ENCODE data around the gene ARHGEF4.

The ARHGEF4 gene

GRCh38 chr2:130918393-130918792, 81.7 kb downstream of the ARHGEF4 start:
- no peak for DNase-seq (ENCODE audit: low read depth)
- H3K4me3 ChIP-seq (ENCODE audit: low read length), result no peak overlapping the region
- no peak for TF ChIP-seq CTCF (conservative IDR thresholded peaks at IDR 0.05; ENCODE audit: low read length)

GRCh38 chr2:130920415-130921163, 83.9 kb downstream of the ARHGEF4 start:
- no peak overlapping the region for H3K4me3 ChIP-seq (ENCODE audit: low read length)
- DNase-seq (ENCODE audit: low read depth), result peak; percentile 56
- peak; percentile 92 for TF ChIP-seq CTCF (conservative IDR thresholded peaks at IDR 0.05; ENCODE audit: low read length)

GRCh38 chr2:130921164-130921476, 84.4 kb downstream of the ARHGEF4 start:
- DNase-seq (ENCODE audit: low read depth), result no peak
- no peak overlapping the region for H3K4me3 ChIP-seq (ENCODE audit: low read length)
- no peak for TF ChIP-seq CTCF (conservative IDR thresholded peaks at IDR 0.05; ENCODE audit: low read length)

- no peak for TF ChIP-seq CTCF (conservative IDR thresholded peaks at IDR 0.05; ENCODE audit: low read length)
- DNase-seq (ENCODE audit: low read depth), result no peak
- H3K4me3 ChIP-seq (ENCODE audit: low read length), result no peak overlapping the region
Observed at GRCh38 chr2:130922417-130922816, 85.7 kb downstream of the ARHGEF4 start.

- H3K4me3 ChIP-seq (ENCODE audit: low read length), result no peak overlapping the region
- no peak for DNase-seq (ENCODE audit: low read depth)
- no peak for TF ChIP-seq CTCF (conservative IDR thresholded peaks at IDR 0.05; ENCODE audit: low read length)
Observed at GRCh38 chr2:130928385-130928784, 91.7 kb downstream of the ARHGEF4 start.

- DNase-seq (ENCODE audit: low read depth), result no peak
- no peak for TF ChIP-seq CTCF (conservative IDR thresholded peaks at IDR 0.05; ENCODE audit: low read length)
- H3K4me3 ChIP-seq (ENCODE audit: low read length), result no peak overlapping the region
Observed at GRCh38 chr2:130930740-130931659, 94.3 kb downstream of the ARHGEF4 start.

GRCh38 chr2:130933501-130933900, 96.8 kb downstream of the ARHGEF4 start:
- no peak overlapping the region for H3K4me3 ChIP-seq (ENCODE audit: low read length)
- TF ChIP-seq CTCF (conservative IDR thresholded peaks at IDR 0.05; ENCODE audit: low read length), result no peak
- no peak for DNase-seq (ENCODE audit: low read depth)
